Skeletal muscle satellite cell (primary cell): Measurements from ENCODE around the gene NRP1.

ENCODE experiments used
- H3K27me3 ChIP-seq: 2 replicates; pipeline ENCODE4 v1.7.0; 2013; ENCODE audit warnings: low read length; ENCODE audit not compliant: control insufficient read depth, insufficient read depth
- H3K36me3 ChIP-seq: 2 replicates; pipeline ENCODE4 v1.7.0; 2013; ENCODE audit warnings: mild to moderate bottlenecking, control low read depth, low read length; ENCODE audit not compliant: insufficient read depth
- H3K4me1 ChIP-seq: 2 replicates; pipeline ENCODE4 v1.7.0; 2013; ENCODE audit warnings: low read length; ENCODE audit not compliant: control insufficient read depth, insufficient read depth
- H3K4me2 ChIP-seq: 2 replicates; pipeline ENCODE4 v1.7.0; 2013; ENCODE audit warnings: mild to moderate bottlenecking, low read length
- H3K4me3 ChIP-seq: 2 replicates; pipeline ENCODE4 v1.7.0; 2013; ENCODE audit warnings: low read length
- H3K9ac ChIP-seq: 2 replicates; pipeline ENCODE4 v1.7.0; 2013; ENCODE audit warnings: mild to moderate bottlenecking, low read depth, low read length, moderate library complexity
- H3K9me3 ChIP-seq: replicated peaks from 2 replicates; pipeline ENCODE4 v1.7.0; 2013; ENCODE audit warnings: mild to moderate bottlenecking, control low read depth, low read length

The NRP1 gene

DNA sequence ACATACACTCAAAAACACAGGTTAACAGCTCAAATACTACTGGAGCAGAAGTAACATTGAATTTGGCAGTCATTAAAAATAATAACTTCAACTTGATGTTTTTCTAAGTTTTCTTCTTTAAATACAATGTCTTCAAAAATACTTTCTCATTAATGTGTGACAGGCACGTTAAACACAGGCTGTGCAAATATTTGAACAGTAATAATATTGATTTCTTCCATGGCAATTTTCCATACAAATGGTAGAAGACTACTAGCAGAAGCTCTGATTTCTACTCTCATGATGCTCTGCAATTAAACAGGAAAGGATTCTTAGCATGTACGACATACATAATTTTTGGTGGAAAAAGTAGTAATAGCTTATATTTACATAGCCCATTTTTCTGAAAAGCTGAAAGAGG, 47.4 kb downstream of the NRP1 start:
- H3K4me2 ChIP-seq, result no peak overlapping the region
- H3K9ac ChIP-seq, result no peak overlapping the region
- H3K4me3 ChIP-seq, result no peak overlapping the region
- no peaks in the 10 kb centered on the region for H3K27me3 ChIP-seq
- peaks cover 52% of the 10 kb centered on the region for H3K36me3 ChIP-seq
- no peaks in the 10 kb centered on the region for H3K9me3 ChIP-seq
- peaks cover 45% of the 10 kb centered on the region for H3K4me1 ChIP-seq

DNA sequence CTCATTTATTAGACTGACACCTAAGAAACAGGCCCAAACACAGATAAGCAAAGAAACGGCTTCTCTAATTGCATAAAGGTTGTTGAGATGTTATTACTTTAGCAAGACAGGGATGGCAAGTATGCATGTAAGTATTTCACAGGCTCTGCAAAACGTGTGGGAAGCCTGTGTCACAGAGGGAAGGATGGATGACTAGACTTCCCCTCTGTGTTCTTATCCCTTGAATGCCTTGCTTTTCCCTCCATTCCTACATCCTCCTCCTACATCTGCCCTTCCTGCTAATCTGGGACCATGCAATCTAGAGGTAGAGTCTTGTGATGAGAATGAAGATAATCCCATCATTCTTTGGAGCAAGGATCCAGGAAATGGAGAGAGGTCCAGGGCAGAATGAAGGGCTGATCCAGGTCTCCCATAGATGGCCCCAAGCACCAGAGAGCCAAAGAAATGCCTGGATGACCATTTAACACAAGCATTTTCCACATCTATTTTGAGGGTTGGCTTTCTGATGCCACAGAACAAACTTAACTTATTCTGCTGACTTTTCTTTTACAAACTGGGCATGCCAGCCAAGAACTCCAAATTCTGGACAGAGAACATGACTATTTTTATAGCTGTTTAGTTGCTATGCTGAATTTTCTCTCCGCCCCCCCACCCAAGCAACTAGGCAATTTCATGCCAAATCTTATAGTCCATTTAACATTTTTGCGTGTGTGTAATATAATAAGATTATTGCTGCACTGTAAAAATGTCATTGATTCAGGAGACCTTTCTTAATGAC, 48.1 kb downstream of the NRP1 start:
- Histone ChIP-seq H3K4me2 (no peak overlapping the region), H3K4me3 (no peak overlapping the region), H3K36me3 (peaks cover 59% of the 10 kb centered on the region), H3K9ac (no peak overlapping the region), H3K4me1 (peaks cover 38% of the 10 kb centered on the region), H3K9me3 (no peaks in the 10 kb centered on the region), H3K27me3 (no peaks in the 10 kb centered on the region)

DNA sequence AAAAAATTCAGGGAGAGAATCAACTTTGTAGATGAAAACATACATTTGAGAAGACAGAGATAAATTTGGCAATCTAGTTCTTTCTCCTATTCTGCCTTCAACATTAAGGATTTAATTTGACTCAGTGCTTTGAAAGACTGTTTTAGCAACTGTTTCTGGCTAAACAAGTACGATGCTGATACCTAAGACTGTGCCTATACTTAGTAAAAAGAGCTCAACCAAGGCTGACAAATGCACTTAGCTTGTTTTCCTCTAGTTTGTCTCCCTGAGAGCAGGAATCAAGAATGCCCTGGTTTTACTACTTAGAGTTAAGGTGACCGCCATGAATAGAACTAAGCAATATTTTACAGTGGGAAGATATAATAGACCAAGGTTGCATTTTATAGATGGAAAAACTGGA, 49.5 kb downstream of the NRP1 start:
- Histone ChIP-seq H3K4me3 (no peak overlapping the region), H3K36me3 (peaks cover 61% of the 10 kb centered on the region), H3K4me2 (no peak overlapping the region), H3K9me3 (no peaks in the 10 kb centered on the region), H3K4me1 (peaks cover 24% of the 10 kb centered on the region), H3K27me3 (no peaks in the 10 kb centered on the region), H3K9ac (no peak overlapping the region)

DNA sequence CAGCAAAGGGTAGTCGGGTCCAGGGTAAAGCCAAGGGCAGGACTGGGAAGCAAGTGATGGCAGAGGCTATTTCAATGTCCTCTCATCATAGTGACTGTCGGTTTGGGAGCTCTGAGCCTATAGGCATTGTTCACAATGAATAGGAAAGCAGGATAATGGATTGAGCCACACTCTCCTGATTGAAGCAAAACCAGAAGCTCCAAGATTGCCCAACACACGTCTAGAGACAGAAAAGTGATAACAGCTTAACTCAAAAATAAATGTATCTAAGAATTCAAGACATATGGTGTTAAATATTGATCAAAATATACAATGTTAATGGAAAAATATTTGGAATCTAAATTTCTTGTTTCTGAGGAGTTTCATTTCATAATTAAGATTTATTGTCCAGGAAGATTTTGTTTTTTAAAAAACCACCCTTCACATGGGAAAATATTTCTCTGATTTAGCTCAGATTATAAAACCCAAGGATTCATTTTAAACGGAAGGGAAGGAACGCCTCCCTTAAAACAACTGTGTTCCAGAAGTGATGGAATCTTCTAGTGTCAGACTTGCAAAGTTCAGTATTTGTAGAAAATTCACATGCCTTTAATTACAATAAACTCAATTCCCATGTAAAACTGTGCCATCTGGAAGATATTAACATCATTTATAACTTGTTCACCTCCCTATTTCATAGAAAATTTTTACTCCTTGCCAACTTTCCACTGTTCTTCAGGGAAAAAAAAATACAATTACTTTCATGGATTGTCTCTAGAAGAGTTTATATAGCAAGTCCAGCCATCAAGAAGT, 54.5 kb downstream of the NRP1 start:
- H3K4me3 ChIP-seq, result no peak overlapping the region
- peaks cover 38% of the 10 kb centered on the region for H3K4me1 ChIP-seq

DNA sequence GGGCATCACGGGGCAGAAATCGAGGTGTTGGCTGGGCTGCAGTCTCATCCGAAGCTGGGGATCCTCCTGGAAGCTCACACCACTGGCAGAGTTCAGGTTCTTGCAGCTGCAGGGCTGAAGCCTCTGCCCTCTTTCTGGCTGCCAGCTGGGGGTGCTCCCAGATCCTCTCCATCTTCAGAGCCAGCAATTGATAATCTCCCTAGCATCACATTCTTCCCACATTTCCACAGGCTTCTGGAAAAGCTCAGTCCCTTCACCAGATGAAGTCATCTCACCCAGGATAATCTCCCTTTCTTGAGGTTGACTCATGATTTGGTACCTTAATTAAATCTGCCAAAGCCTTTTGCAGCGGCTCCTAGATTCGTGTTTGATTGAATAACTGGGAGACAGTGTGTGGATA, 55.2 kb downstream of the NRP1 start:
- no peak overlapping the region for H3K4me2 ChIP-seq
- H3K36me3 ChIP-seq, result peaks cover 57% of the 10 kb centered on the region
- H3K9me3 ChIP-seq, result no peaks in the 10 kb centered on the region
- no peak overlapping the region for H3K4me3 ChIP-seq
- peaks cover 45% of the 10 kb centered on the region for H3K4me1 ChIP-seq
- H3K9ac ChIP-seq, result no peak overlapping the region
- H3K27me3 ChIP-seq, result no peaks in the 10 kb centered on the region

More for the DNA sequence above, 54.5 kb downstream of the NRP1 start:
- no peak overlapping the region for H3K9ac ChIP-seq
- no peak overlapping the region for H3K4me2 ChIP-seq
- peaks cover 54% of the 10 kb centered on the region for H3K36me3 ChIP-seq
- no peaks in the 10 kb centered on the region for H3K27me3 ChIP-seq
- no peaks in the 10 kb centered on the region for H3K9me3 ChIP-seq

GRCh38 chr10:33278198-33278597, 56.3 kb downstream of the NRP1 start:
- H3K36me3 ChIP-seq, result peaks cover 51% of the 10 kb centered on the region
- no peak overlapping the region for H3K4me3 ChIP-seq
- no peaks in the 10 kb centered on the region for H3K27me3 ChIP-seq
- peaks cover 55% of the 10 kb centered on the region for H3K4me1 ChIP-seq
- H3K9me3 ChIP-seq, result no peaks in the 10 kb centered on the region
- no peak overlapping the region for H3K4me2 ChIP-seq
- H3K9ac ChIP-seq, result no peak overlapping the region

DNA sequence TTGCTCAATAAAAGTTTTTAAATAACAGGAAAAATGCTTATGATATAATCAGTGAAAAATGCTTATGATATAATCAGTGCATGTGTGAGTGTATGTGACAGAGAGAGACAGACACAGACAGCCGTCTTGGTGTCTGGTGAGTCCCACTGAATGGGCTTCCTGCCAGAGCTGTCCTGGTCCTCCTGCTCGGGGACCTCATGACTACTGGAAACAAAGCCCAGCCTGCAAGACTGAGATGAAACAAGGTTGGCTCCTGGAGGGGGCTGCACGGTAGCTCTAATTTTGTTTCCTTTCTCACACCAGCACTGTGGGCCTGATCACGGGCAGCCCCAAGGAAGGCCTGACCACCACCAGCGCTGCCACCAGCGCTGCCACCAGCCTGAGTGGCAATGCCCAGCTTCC, 57.3 kb downstream of the NRP1 start:
- Histone ChIP-seq H3K9ac (peak overlapping the region; percentile 54), H3K4me2 (peak overlapping the region; percentile 52), H3K27me3 (no peaks in the 10 kb centered on the region)

DNA sequence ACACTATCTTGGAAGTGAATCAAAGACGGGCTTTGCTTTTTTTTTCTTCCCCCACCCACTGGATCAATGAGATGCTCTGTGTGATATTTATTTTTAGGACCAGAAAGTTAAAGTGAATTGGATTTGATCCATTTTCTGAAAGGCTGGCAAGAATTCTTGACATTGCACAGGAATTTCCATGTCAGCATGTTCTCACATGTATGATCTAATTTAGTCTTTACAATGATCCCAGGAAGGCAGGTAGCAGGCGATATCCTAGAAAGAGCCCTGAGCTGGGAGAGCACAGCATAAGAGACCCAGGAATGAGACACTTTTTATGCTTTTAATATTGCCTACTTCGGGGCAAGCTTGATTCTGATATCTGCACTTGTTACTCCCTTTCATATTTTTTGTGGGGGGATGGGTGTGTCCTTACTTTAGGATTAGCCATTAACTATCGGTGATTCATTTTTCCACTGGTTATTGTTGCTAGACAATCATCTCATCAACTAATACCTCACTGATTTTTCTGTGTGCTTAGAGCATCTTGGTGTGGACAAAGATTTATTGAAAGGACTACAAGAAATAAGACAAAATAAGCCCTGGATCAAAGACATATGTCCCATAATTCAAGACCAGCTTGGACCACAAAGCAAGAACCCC, 58.1 kb downstream of the NRP1 start:
- Histone ChIP-seq H3K36me3 (peaks cover 47% of the 10 kb centered on the region), H3K27me3 (no peaks in the 10 kb centered on the region), H3K4me1 (peaks cover 69% of the 10 kb centered on the region), H3K9ac (peak overlapping the region; percentile 36), H3K4me2 (no peak overlapping the region), H3K4me3 (no peak overlapping the region), H3K9me3 (no peaks in the 10 kb centered on the region)

More for the DNA sequence above, 57.3 kb downstream of the NRP1 start:
- Histone ChIP-seq H3K9me3 (no peaks in the 10 kb centered on the region), H3K36me3 (peaks cover 51% of the 10 kb centered on the region), H3K4me1 (peaks cover 62% of the 10 kb centered on the region), H3K4me3 (no peak overlapping the region)

- H3K4me3 ChIP-seq, result peak overlapping the region; percentile 56
- H3K27me3 ChIP-seq, result no peaks in the 10 kb centered on the region
- peaks cover 69% of the 10 kb centered on the region for H3K4me1 ChIP-seq
- H3K9me3 ChIP-seq, result no peaks in the 10 kb centered on the region
- H3K4me2 ChIP-seq, result peak overlapping the region; percentile 78
- H3K36me3 ChIP-seq, result peaks cover 52% of the 10 kb centered on the region
- peak overlapping the region; percentile 85 for H3K9ac ChIP-seq
Observed at GRCh38 chr10:33274096-33274785, 60.2 kb downstream of the NRP1 start.

DNA sequence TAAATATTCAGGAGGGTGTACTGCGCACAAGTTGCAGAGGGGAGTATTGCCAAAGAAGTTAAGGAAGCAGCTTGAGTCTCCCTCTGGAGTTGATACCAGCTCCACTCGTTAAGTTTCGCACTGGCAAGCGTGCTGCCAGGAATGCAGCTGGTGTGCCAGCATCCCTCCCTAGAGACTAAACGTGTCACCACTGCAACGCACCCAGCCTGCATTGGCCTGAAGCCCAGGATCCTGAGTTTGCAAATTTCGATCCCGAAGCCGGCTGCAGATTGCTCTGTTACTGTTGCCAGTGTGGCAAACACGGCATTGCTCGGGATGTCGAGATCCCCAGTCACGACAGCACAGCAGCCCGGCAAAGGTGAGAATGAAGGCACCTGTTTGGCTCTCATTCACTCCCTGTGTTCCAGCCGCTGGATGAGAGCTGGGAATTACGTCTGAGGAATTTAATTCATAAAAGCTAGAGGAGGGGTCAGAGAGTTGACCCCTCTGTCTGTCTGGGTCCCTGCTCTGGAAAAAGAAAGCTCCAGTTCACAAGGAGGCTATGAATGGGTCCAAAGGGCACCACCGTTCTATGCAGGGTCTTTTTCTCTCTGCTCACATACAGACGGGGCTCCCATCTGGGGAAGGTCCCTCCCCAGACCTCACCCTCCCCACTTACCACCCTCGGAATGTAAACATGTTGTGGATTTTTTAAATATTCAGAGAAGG, 61.0 kb downstream of the NRP1 start:
- Histone ChIP-seq H3K4me2 (peak overlapping the region; percentile 78), H3K9ac (peak overlapping the region; percentile 85), H3K27me3 (no peaks in the 10 kb centered on the region), H3K4me1 (peaks cover 64% of the 10 kb centered on the region), H3K36me3 (peaks cover 53% of the 10 kb centered on the region), H3K4me3 (peak overlapping the region; percentile 56), H3K9me3 (no peaks in the 10 kb centered on the region)
